Loucy (cell line): ENCODE data around the gene SPRYD3.
"Not testable (repeated sequence)": the region's sequence is repeated elsewhere in the genome, so short reads cannot be mapped to it uniquely, and the experiment has no call there.

Source experiments
- EZH2phosphoT487 ChIP-seq: fragments of 200-600 bp; IDR thresholded peaks from 2 replicates; pipeline ENCODE4 v1.6.1; 2018; ENCODE audit warnings: antibody characterized with exemption, mild to moderate bottlenecking, moderate library complexity, borderline replicate concordance
- TF ChIP-seq, protein P1 (sequence below): fragments of 200-600 bp; sonication (generic); conservative IDR thresholded peaks from 2 replicates; pipeline ENCODE4 v1.5.1; 2014; ENCODE audit warnings: mild to moderate bottlenecking, antibody characterized with exemption, low read length

- TF ChIP-seq, protein P1, sequence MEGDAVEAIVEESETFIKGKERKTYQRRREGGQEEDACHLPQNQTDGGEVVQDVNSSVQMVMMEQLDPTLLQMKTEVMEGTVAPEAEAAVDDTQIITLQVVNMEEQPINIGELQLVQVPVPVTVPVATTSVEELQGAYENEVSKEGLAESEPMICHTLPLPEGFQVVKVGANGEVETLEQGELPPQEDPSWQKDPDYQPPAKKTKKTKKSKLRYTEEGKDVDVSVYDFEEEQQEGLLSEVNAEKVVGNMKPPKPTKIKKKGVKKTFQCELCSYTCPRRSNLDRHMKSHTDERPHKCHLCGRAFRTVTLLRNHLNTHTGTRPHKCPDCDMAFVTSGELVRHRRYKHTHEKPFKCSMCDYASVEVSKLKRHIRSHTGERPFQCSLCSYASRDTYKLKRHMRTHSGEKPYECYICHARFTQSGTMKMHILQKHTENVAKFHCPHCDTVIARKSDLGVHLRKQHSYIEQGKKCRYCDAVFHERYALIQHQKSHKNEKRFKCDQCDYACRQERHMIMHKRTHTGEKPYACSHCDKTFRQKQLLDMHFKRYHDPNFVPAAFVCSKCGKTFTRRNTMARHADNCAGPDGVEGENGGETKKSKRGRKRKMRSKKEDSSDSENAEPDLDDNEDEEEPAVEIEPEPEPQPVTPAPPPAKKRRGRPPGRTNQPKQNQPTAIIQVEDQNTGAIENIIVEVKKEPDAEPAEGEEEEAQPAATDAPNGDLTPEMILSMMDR: not testable (repeated sequence)
- not testable (repeated sequence) for TF ChIP-seq EZH2phosphoT487
Observed at GRCh38 chr12:53094796-53095595, 15.8 kb upstream of the SPRYD3 start.
